Measurements from ENCODE around the gene AIF1.

DNA sequence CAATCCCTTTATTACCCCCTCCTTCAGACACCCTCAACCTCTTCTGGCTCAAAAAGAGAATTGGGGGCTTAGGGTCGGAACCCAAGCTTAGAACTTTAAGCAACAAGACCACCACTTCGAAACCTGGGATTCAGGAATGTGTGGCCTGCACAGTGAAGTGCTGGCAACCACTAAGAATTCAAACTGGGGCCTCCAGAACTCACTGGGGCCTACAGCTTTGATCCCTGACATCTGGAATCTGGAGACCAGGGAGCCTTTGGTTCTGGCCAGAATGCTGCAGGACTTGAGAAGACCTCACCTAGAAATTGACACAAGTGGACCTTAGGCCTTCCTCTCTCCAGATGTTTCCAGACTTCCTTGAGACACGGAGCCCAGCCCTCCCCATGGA, 37.5 kb upstream of the AIF1 start:
- TF ChIP-seq, protein P1, sequence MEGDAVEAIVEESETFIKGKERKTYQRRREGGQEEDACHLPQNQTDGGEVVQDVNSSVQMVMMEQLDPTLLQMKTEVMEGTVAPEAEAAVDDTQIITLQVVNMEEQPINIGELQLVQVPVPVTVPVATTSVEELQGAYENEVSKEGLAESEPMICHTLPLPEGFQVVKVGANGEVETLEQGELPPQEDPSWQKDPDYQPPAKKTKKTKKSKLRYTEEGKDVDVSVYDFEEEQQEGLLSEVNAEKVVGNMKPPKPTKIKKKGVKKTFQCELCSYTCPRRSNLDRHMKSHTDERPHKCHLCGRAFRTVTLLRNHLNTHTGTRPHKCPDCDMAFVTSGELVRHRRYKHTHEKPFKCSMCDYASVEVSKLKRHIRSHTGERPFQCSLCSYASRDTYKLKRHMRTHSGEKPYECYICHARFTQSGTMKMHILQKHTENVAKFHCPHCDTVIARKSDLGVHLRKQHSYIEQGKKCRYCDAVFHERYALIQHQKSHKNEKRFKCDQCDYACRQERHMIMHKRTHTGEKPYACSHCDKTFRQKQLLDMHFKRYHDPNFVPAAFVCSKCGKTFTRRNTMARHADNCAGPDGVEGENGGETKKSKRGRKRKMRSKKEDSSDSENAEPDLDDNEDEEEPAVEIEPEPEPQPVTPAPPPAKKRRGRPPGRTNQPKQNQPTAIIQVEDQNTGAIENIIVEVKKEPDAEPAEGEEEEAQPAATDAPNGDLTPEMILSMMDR (IDR thresholded peaks at IDR 0.05), result no peak
- no peak for TF ChIP-seq POLR2AphosphoS5 (IDR thresholded peaks at IDR 0.05)
- TF ChIP-seq EP300 (IDR thresholded peaks at IDR 0.05), result no peak
